ENCODE data around the gene PDHX. TPM values are rescaled to one million over a fixed set of nuclear protein-coding genes. Genes with fewer than 3 reads are reported as not detected.
A peak's percentile ranks its signal among the peaks of the same experiment; 100 is the strongest.

PDHX gene
- total and polyA plus RNA-seq, 2 of the 4 experiments (the other 2 are of a cell fraction) = 19.8 to 26.7 TPM

- no peak overlapping the region for H4K91ac ChIP-seq (ENCODE audit: insufficient read depth, low read depth, low read length)
- no TSS peak for BruUV-seq (replicated peaks)
- H3K4me3 ChIP-seq (ENCODE audit: insufficient read depth, low read depth, low read length) = no peak overlapping the region
- no peak overlapping the region for H3K4ac ChIP-seq (ENCODE audit: low read depth, low read length)
- H3K9ac ChIP-seq (ENCODE audit: low read depth, low read length) = no peak overlapping the region
- CTCF ChIA-PET = no interaction called here
- no peak overlapping the region for H2AK9ac ChIP-seq (replicated peaks; ENCODE audit: low read depth, low read length, poor library complexity)
- no peak overlapping the region for H3K23ac ChIP-seq (ENCODE audit: low read depth, low read length)
- no peak overlapping the region for H3K56ac ChIP-seq (ENCODE audit: extremely low read depth, insufficient read depth, low read length)
- 0 out of 3 replicates have a peak overlapping the region, but pooled peaks have one; percentile 36 for H2BK15ac ChIP-seq (ENCODE audit: low read depth, low read length)
- H4K8ac ChIP-seq (ENCODE audit: low read depth in 2 of 2, low read length in 2 of 2) = no peak overlapping the region
- H2BK20ac ChIP-seq (ENCODE audit: low read depth, low read length) = no peak overlapping the region
- H3K18ac ChIP-seq (ENCODE audit: low read depth, low read length) = no peak overlapping the region
- no peaks in the 10 kb centered on the region for H3K36me3 ChIP-seq (ENCODE audit: control insufficient read depth, insufficient read depth, low read length)
- ATAC-seq (ENCODE audit: low read depth) (no peak), DNase-seq (no peak)
- no peak overlapping the region for H2BK120ac ChIP-seq (ENCODE audit: low read depth, low read length)
- no peak overlapping the region for H4K5ac ChIP-seq (ENCODE audit: low read depth, low read length)
- in situ Hi-C loops (cut with MboI; ENCODE audit: low sequenced_read_pairs) (no loop called here), dilution Hi-C loops (cut with HindIII; ENCODE audit: low sequenced_read_pairs, unreplicated experiment) (no loop called here), intact Hi-C loops (cut with micrococcal nuclease) (no loop called here)
- H3K9me3 ChIP-seq (ENCODE audit: control insufficient read depth, insufficient read depth, low read length) = no peaks in the 10 kb centered on the region; the same call in 1 of the 2 replicates
- no peak overlapping the region for H3K4me2 ChIP-seq (ENCODE audit: low read depth, low read length)
- H3K27ac ChIP-seq (ENCODE audit: insufficient read depth, low read length) = no peak overlapping the region
- H3K27me3 ChIP-seq (ENCODE audit: control insufficient read depth, insufficient read depth, low read length) = no peaks in the 10 kb centered on the region
- H2AK5ac ChIP-seq (ENCODE audit: low read depth, low read length) = peak overlapping the region; percentile 20; the same call in 1 of the 2 replicates
- no peaks in the 10 kb centered on the region; the same call in 1 of the 2 replicates for H3K9me1 ChIP-seq (ENCODE audit: insufficient read depth, low read length)
- no peaks in the 10 kb centered on the region for H3K79me1 ChIP-seq (ENCODE audit: low read depth in 1 of 2, low read length in 2 of 2)
- POLR2A ChIA-PET (ENCODE audit: unreplicated experiment) = no interaction called here
- 89% methylated on average over 3 of the region's 8 CpGs; no CpG with 5 or more reads in 1 of the 2 experiments for WGBS, 2 experiments (ENCODE audit: extremely low coverage in 2 of 2, insufficient read length in 1 of 2)
- no peak overlapping the region for H2AFZ ChIP-seq (replicated peaks; ENCODE audit: low read length, poor library complexity)
- H3K14ac ChIP-seq (replicated peaks; ENCODE audit: low read depth, low read length) = no peak overlapping the region
- H4K20me1 ChIP-seq (ENCODE audit: insufficient read depth, low read length) = no peaks in the 10 kb centered on the region
- no peak overlapping the region for H2BK5ac ChIP-seq (ENCODE audit: low read depth, low read length, poor library complexity, severe bottlenecking)
- peaks cover under 1% of the 10 kb centered on the region for H3K4me1 ChIP-seq (ENCODE audit: control insufficient read depth, insufficient read depth, low read length)
- TF ChIP-seq POLR2A (IDR thresholded peaks at IDR 0.05; ENCODE audit: low read depth, low read length) = no peak
These were observed 128.9 kb downstream of the PDHX start for GRCh38 chr11:35045236-35045820.

Small RNAs within 50 kb of the gene (microRNA-seq; reads per million reads assigned to microRNA genes)
- gene MIR1343 (ENCODE audit: insufficient read depth in 1 of 2, insufficient read length in 1 of 2, unreplicated experiment in 1 of 2) = 4.1 to 11.3 reads per million in 2 experiments

Small RNAs within 50 kb of the gene (small RNA-seq; reads per million reads assigned to genes)
- gene MIR1343 = 0 reads per million in 5 experiments

Other genes starting within 250 kb of the PDHX start
- gene APIP, start 239 bp upstream of the PDHX start, total RNA-seq (2012; rRNA removed) = 9.9 and 23.1 TPM in 2 replicates
- 13.9 and 16.6 TPM in 2 replicates for gene APIP, start 239 bp upstream of the PDHX start, polyA plus RNA-seq (2012; rRNA removed)
- 341 and 357 TPM in 2 replicates for gene CD44, start 222.6 kb downstream of the PDHX start, total RNA-seq (2012; rRNA removed)
- 947 and 1,094 TPM in 2 replicates for gene CD44, start 222.6 kb downstream of the PDHX start, polyA plus RNA-seq (2012; rRNA removed)